HG03025 (cell line): Measurements from ENCODE around the gene ARMC9.

Experiments used
- ATAC-seq: cut with Tn5 transposase; IDR thresholded peaks from one replicate; pipeline ENCODE4 v1.9.1; 2021; ENCODE audit warnings: mild to moderate bottlenecking, moderate library complexity; ENCODE audit not compliant: unreplicated experiment, low FRiP score

ARMC9 gene

DNA sequence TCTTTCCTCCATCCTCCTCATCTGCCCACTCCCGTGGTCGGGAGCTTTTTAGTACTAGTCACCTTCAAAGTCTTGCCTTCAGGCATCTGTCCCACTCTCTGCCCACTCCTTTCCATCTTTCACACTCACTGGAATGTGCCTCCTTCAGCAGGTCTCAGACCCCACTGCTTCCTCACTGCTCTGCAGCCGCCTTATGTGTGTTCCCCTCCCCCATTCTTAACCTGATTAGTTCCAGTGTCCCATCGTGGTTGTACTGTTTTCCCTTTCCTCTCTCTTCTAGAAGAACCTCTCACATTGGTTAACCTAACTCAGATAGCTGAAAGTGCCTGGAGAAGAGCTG is 3.0 kb downstream of the ARMC9 start:
- ATAC-seq = no peak

GRCh38 chr2:231203087-231203486 is 4.7 kb downstream of the ARMC9 start:
- no peak for ATAC-seq

GRCh38 chr2:231204146-231204545 is 5.7 kb downstream of the ARMC9 start:
- no peak for ATAC-seq

GRCh38 chr2:231204581-231204980 is 6.2 kb downstream of the ARMC9 start:
- ATAC-seq = no peak

- no peak for ATAC-seq
These were observed 9.3 kb downstream of the ARMC9 start for GRCh38 chr2:231207734-231208133.

- no peak for ATAC-seq
These were observed 12.4 kb downstream of the ARMC9 start for GRCh38 chr2:231210782-231211181.

GRCh38 chr2:231211486-231211885 is 13.1 kb downstream of the ARMC9 start:
- no peak for ATAC-seq

DNA sequence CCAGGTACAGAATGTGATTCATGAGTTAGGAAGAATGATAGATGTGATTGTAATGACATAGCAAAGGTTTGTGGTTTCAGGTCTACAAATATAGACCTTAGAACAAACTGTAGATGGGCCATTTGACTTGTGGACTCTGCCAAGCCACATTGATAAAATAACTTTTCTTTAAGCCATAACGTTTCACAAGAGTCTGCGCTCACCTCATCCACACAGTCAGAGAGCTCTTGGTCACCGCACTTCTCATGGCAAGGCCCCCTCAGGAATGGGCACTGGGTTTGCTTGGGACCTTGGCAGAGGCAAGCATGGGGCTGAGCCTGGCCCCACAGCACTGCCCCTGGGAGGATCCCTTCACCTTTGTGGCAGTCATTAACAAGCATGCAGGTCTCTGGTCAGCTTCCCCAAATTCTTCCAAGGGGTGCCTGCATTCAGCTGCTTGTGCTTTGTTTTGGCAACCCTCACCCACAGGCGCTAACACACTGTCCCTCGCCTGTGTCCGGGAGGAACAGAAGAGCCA is 14.0 kb downstream of the ARMC9 start:
- no peak for ATAC-seq

DNA sequence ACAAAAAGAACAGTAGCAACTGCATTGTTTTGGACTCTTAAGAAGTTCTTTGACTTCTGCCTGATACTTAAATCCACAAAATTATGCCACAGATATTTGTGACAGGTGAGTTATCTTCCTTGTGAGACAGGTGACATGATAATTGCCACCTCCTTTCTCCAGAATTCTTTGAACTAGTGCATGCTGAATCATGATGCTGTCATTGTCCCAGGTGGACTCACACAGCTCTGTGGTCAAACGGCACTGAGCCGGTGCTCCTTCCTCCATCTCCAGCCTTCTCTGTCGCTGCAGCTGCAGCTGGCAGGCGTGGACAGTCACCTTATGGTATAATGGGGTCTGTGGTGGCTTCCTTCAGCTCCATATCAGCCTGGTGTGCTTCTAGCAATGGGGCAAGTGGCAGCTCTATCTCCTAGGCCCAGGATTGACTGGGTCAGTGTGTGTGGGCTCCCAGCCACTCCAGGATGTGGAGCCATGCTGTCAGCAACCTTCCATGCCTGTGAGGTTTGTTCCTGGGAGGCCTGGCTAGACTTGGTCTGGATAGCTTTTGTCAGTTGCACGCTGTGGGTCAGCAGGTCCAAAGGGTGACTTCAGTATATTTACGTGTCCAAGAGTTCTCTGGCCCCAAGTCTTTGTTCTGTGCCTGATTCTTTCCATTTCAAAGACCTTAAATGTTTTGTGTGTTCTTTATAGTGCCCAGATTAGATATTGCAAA is 15.7 kb downstream of the ARMC9 start:
- ATAC-seq = no peak

DNA sequence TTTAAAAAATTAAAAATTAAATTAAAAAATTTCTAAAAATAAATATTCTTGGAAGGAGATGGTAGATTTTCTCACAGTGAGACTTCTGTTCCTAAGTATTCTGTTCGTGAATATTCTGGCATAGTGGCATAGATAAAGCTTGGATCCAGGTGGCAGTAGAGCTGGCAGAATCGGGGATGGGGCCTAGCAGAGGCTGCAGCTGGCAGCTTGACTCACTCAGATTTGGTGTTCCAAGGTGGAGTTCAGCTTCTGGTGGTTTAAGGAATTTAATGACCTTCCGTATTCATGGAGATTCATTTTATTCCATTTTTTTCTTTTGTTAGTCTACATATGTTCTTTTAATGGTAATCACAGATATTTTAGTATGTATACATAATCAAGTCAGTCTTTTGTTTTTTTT is 19.9 kb downstream of the ARMC9 start:
- ATAC-seq = no peak

GRCh38 chr2:231219289-231219688 is 20.9 kb downstream of the ARMC9 start:
- no peak for ATAC-seq

DNA sequence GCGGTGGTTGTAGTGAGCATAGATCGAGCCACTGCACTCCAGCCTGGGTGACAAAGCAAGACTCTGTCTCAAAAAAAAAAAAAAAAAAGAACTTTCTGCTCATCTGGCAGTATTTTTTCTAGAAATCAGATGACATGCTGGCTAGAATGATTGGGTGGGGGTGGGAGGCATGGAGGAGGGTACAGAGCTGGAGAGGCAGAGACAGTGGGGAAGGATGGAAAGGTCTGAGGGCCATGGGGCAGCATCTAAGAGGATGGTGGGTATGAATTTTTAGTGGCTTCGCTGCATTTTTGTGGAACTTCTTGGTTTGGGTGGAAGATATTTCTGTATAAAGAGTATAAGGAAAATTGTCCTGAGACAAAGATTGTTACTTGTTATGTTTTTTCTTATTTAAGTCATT is 23.3 kb downstream of the ARMC9 start:
- no peak for ATAC-seq

GRCh38 chr2:231222318-231223000 is 24.0 kb downstream of the ARMC9 start:
- ATAC-seq = peak; percentile 51

GRCh38 chr2:231223001-231223375 is 24.6 kb downstream of the ARMC9 start:
- no peak for ATAC-seq

GRCh38 chr2:231223458-231223976 is 25.1 kb downstream of the ARMC9 start:
- ATAC-seq = no peak

GRCh38 chr2:231227310-231228162 is 29.1 kb downstream of the ARMC9 start:
- peak; percentile 17 for ATAC-seq

DNA sequence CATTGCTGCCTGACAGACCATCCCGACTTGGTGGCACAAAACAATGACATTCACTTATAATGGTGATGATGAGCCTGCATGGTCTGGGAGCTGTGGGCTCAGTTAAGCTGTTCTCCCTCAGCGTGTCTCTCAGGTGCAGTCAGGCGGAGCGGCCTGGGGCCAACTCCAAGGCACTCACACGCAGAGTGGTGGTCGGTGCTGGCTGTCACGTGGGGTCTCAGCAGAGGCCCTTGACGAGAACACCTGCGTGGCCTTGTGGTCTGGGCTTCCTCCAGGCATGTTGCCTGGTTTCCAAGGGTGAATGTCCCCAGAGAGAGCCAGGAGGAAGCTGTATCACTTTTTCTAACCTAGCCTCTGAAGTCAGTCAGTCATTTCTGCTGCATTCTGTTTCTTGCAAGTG is 29.8 kb downstream of the ARMC9 start:
- peak; percentile 80 for ATAC-seq

DNA sequence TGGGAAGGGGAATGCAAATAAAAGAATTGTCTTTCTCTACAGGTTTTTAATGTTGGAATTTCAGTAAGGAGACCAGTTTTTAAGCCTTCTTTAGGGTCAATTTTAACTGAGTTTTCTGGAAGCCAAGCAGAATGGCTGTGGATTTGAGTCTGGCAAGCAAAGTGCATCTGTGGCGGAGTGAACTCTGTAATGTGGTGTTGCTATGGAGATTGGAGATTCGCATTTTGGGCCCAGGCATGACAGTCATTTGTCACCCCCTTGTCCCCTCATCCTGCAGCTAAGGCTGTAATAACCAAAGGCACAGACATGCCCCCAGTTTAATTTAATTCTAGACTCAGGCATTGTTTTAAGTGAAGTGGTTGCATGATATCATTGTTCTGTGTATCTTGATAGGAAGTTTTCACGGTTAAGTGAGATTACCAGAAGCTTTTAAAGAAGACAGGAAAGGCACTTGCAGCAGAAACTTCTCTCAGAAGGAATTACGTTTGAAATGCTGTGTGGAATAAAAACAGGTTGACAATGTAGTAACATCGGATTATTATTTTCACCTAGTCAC is 30.6 kb downstream of the ARMC9 start:
- no peak for ATAC-seq

GRCh38 chr2:231235217-231235616 is 36.8 kb downstream of the ARMC9 start:
- ATAC-seq = no peak

GRCh38 chr2:231238689-231239088 is 40.3 kb downstream of the ARMC9 start:
- no peak for ATAC-seq

GRCh38 chr2:231239751-231240150 is 41.3 kb downstream of the ARMC9 start:
- ATAC-seq = no peak
